SU-DHL-6 (cell line): ENCODE measurements around the gene SLC25A13.

ENCODE experiments used
- H2AFZ ChIP-seq: fragments of 200-600 bp; sonication (generic); 2 replicates; pipeline ENCODE4 v1.6.1; 2014; ENCODE audit warnings: low read depth, mild to moderate bottlenecking, moderate library complexity, mixed read lengths, antibody characterized with exemption, low read length; ENCODE audit not compliant: severe bottlenecking
- H3F3A ChIP-seq: fragments of 200-600 bp; shearing (Covaris generic); 2 replicates; pipeline ENCODE4 v1.6.0; 2016; ENCODE audit warnings: antibody characterized with exemption, mild to moderate bottlenecking; ENCODE audit not compliant: insufficient read depth
- H3K27ac ChIP-seq: fragments of 200-600 bp; sonication (generic); 2 replicates; pipeline ENCODE4 v1.5.1; 2016; ENCODE audit warnings: low read depth, mild to moderate bottlenecking, low read length, moderate library complexity, mixed read lengths
- H3K27me3 ChIP-seq: fragments of 200-600 bp; sonication (generic), shearing (Covaris generic); 2 replicates; pipeline ENCODE4 v1.6.0; 2014; ENCODE audit warnings: mild to moderate bottlenecking, low read length
- H3K36me3 ChIP-seq: fragments of 200-600 bp; sonication (generic); 2 replicates; pipeline ENCODE4 v1.6.1; 2014; ENCODE audit warnings: mild to moderate bottlenecking, low read length, mixed read lengths
- H3K4me2 ChIP-seq: fragments of 300-600, 200-600 bp; shearing (Covaris generic), sonication (generic); 2 replicates; pipeline ENCODE4 v1.6.0; 2014; ENCODE audit warnings: low read length, low read depth, mild to moderate bottlenecking; ENCODE audit not compliant: poor library complexity, severe bottlenecking
- H3K4me3 ChIP-seq: fragments of 200-600 bp; sonication (generic); 2 replicates; pipeline ENCODE4 v1.5.1; 2014; ENCODE audit warnings: antibody characterized with exemption, low read length, mild to moderate bottlenecking, mixed read lengths; ENCODE audit not compliant: insufficient read depth, poor library complexity, severe bottlenecking
- H3K79me2 ChIP-seq: fragments of 200-600 bp; sonication (generic); 2 replicates; pipeline ENCODE4 v1.6.1; 2014; ENCODE audit warnings: mild to moderate bottlenecking, low read length, moderate library complexity; ENCODE audit not compliant: insufficient read depth
- H3K9ac ChIP-seq: fragments of 200-600 bp; sonication (generic); 2 replicates; pipeline ENCODE4 v1.7.0; 2014; ENCODE audit warnings: mild to moderate bottlenecking, low read length
- H3K9me2 ChIP-seq: fragments of 200-600 bp; sonication (generic); replicated peaks from 2 replicates; pipeline ENCODE4 v1.6.1; 2014; ENCODE audit warnings: low read length; ENCODE audit not compliant: insufficient read depth
- H3K9me3 ChIP-seq: fragments of 200-600 bp; sonication (generic); 2 replicates; pipeline ENCODE4 v1.6.1; 2014; ENCODE audit warnings: low read length, mixed read lengths; ENCODE audit not compliant: insufficient read depth
- H4K20me1 ChIP-seq: fragments of 200-600 bp; sonication (generic); 2 replicates; pipeline ENCODE4 v1.6.1; 2014; ENCODE audit warnings: low read depth, mild to moderate bottlenecking, antibody characterized with exemption, low read length, moderate library complexity, mixed read lengths
- EZH2phosphoT487 ChIP-seq: fragments of 200-600 bp; sonication (generic), shearing (Covaris generic); conservative IDR thresholded peaks from 2 replicates; pipeline ENCODE4 v1.6.1; 2018; ENCODE audit warnings: mild to moderate bottlenecking, antibody characterized with exemption, low read length, moderate library complexity, mixed read lengths
- TF ChIP-seq, protein P1 (sequence below): fragments of 200-600 bp; sonication (generic); IDR thresholded peaks from one replicate; pipeline ENCODE4 v1.5.1; 2017; ENCODE audit warnings: antibody characterized with exemption, mild to moderate bottlenecking, low read length, moderate library complexity; ENCODE audit not compliant: insufficient read depth, poor library complexity, severe bottlenecking

The SLC25A13 gene

GRCh38 chr7:96218664-96219243, 103.1 kb downstream of the SLC25A13 start:
- Histone ChIP-seq H3K27me3 (no peaks in the 10 kb centered on the region), H3K79me2 (0 out of 2 replicates have a peak, but pooled peaks cover 4% of the 10 kb centered on the region), H3K9ac (no peak overlapping the region), H3K27ac (no peak overlapping the region), H3F3A (no peaks in the 10 kb centered on the region), H4K20me1 (no peaks in the 10 kb centered on the region), H3K9me3 (no peaks in the 10 kb centered on the region), H3K4me3 (no peak overlapping the region), H2AFZ (no peak overlapping the region), H3K9me2 (no peaks in the 10 kb centered on the region), H3K36me3 (no peaks in the 10 kb centered on the region), H3K4me2 (no peak overlapping the region)
- no peak for TF ChIP-seq EZH2phosphoT487
- TF ChIP-seq, protein P1, sequence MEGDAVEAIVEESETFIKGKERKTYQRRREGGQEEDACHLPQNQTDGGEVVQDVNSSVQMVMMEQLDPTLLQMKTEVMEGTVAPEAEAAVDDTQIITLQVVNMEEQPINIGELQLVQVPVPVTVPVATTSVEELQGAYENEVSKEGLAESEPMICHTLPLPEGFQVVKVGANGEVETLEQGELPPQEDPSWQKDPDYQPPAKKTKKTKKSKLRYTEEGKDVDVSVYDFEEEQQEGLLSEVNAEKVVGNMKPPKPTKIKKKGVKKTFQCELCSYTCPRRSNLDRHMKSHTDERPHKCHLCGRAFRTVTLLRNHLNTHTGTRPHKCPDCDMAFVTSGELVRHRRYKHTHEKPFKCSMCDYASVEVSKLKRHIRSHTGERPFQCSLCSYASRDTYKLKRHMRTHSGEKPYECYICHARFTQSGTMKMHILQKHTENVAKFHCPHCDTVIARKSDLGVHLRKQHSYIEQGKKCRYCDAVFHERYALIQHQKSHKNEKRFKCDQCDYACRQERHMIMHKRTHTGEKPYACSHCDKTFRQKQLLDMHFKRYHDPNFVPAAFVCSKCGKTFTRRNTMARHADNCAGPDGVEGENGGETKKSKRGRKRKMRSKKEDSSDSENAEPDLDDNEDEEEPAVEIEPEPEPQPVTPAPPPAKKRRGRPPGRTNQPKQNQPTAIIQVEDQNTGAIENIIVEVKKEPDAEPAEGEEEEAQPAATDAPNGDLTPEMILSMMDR: no peak

- Histone ChIP-seq H3K79me2 (0 out of 2 replicates have a peak, but pooled peaks cover 4% of the 10 kb centered on the region), H3K9me2 (no peaks in the 10 kb centered on the region), H3F3A (no peaks in the 10 kb centered on the region), H3K9me3 (no peaks in the 10 kb centered on the region), H3K36me3 (no peaks in the 10 kb centered on the region), H3K27ac (no peak overlapping the region), H3K4me2 (no peak overlapping the region), H4K20me1 (no peaks in the 10 kb centered on the region), H3K27me3 (no peaks in the 10 kb centered on the region), H3K4me3 (no peak overlapping the region), H2AFZ (no peak overlapping the region), H3K9ac (no peak overlapping the region)
- TF ChIP-seq, protein P1: no peak
- no peak for TF ChIP-seq EZH2phosphoT487
Measured at GRCh38 chr7:96217147-96217546, 104.8 kb downstream of the SLC25A13 start.

- H4K20me1 ChIP-seq: no peaks in the 10 kb centered on the region
- no peaks in the 10 kb centered on the region for H3K9me2 ChIP-seq
- TF ChIP-seq EZH2phosphoT487: no peak
- TF ChIP-seq, protein P1: no peak
- H3K36me3 ChIP-seq: no peaks in the 10 kb centered on the region
- no peaks in the 10 kb centered on the region for H3K9me3 ChIP-seq
- no peaks in the 10 kb centered on the region for H3K27me3 ChIP-seq
- no peak overlapping the region for H3K9ac ChIP-seq
- H3K79me2 ChIP-seq: 0 out of 2 replicates have a peak, but pooled peaks cover 4% of the 10 kb centered on the region
- no peaks in the 10 kb centered on the region for H3F3A ChIP-seq
- no peak overlapping the region for H3K4me2 ChIP-seq
- no peak overlapping the region for H3K4me3 ChIP-seq
- H3K27ac ChIP-seq: no peak overlapping the region
- no peak overlapping the region for H2AFZ ChIP-seq
Measured at GRCh38 chr7:96216373-96216772, 105.5 kb downstream of the SLC25A13 start.
